ENCODE measurements around the gene CKAP2L.

- TF ChIP-seq POLR2A (IDR thresholded peaks at IDR 0.05): no peak
- TF ChIP-seq CTCF (IDR thresholded peaks at IDR 0.05): no peak
These were observed 31.0 kb downstream of the CKAP2L start for GRCh38 chr2:112733456-112733855.
